Measurements from ENCODE around the gene USP17L15. TPM values are rescaled to one million over a fixed set of nuclear protein-coding genes. Genes with fewer than 3 reads are reported as not detected.
"Not testable (repeated sequence)": the region's sequence is repeated elsewhere in the genome, so short reads cannot be mapped to it uniquely, and the experiment has no call there.

Gene USP17L15, protein sequence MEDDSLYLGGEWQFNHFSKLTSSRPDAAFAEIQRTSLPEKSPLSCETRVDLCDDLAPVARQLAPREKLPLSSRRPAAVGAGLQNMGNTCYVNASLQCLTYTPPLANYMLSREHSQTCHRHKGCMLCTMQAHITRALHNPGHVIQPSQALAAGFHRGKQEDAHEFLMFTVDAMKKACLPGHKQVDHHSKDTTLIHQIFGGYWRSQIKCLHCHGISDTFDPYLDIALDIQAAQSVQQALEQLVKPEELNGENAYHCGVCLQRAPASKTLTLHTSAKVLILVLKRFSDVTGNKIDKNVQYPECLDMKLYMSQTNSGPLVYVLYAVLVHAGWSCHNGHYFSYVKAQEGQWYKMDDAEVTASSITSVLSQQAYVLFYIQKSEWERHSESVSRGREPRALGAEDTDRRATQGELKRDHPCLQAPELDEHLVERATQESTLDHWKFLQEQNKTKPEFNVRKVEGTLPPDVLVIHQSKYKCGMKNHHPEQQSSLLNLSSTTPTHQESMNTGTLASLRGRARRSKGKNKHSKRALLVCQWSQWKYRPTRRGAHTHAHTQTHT
- total RNA-seq, result not detected
- long read RNA-seq, result 0 reads

DNA sequence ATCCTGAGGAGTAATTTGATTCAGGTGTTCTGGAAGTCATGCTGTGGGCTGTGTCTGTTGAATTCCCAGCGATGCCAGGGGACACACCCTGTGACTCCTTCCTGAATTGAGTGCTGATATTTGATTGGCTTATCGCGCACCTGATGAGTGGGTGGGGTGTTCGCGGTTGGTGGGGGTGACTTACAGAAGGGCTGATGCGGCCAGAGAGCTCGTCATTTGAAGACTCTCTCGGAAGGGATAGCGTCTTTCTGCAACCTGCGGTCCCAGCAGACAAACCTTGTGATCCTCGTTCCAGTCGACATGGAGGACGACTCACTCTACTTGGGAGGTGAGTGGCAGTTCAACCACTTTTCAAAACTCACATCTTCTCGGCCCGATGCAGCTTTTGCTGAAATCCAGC is at the start of gene USP17L15:
USP17L15 (plus strand) TSS at position 301 of the 400 bp plus-strand sequence; CDS start at position 301, 0 bp downstream.
- ATAC-seq; intact Hi-C loops (cut with micrococcal nuclease); DNase-seq: not testable (repeated sequence)

GRCh38 chr4:9210357-9210756 is 23.8 kb upstream of the USP17L15 start, which contains the start of gene USP17L10:
Gene USP17L10 (plus strand): TSS chr4:9210657. CDS start chr4:9210657, 0 bp downstream.
- DNase-seq, result not testable (repeated sequence)

DNA sequence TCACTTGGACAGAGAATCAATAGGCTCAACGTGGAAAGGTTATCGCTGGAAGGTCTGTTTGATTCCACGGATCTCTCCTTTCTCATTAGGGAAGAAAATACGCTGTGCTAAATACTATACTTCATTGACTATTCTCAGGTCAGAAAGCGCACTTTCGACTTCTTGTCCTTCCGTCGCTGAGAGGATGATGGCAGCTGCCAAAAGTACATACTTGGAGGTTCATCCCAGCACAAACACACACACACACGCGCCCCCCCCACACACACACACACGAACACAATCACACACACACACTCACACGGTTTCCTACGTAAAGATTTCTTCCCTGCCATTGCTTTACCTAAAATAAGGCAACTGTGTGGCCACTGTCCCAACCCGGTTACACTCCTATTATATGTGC is 19.5 kb upstream of the USP17L15 start:
- intact Hi-C loops (cut with micrococcal nuclease); ATAC-seq: not testable (repeated sequence)
- DNase-seq, result peak; percentile 10

More at GRCh38 chr4:9210357-9210756, 23.8 kb upstream of the USP17L15 start, which contains the start of gene USP17L10:
- ATAC-seq; intact Hi-C loops (cut with micrococcal nuclease): not testable (repeated sequence)

DNA sequence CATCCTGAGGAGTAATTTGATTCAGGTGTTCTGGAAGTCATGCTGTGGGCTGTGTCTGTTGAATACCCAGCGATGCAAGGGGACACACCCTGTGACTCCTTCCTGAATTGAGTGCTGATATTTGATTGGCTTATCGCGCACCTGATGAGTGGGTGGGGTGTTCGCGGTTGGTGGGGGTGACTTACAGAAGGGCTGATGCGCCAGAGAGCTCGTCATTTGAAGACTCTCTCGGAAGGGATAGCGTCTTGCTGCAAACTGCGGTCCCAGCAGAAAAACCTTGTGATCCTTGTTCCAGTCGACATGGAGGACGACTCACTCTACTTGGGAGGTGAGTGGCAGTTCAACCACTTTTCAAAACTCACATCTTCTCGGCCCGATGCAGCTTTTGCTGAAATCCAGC is 19.1 kb upstream of the USP17L15 start, which contains the start of gene USP17L11:
USP17L11 (plus strand) TSS at position 301 of the 400 bp plus-strand sequence; CDS start at position 301, 0 bp downstream.
- ATAC-seq; intact Hi-C loops (cut with micrococcal nuclease); DNase-seq: not testable (repeated sequence)

DNA sequence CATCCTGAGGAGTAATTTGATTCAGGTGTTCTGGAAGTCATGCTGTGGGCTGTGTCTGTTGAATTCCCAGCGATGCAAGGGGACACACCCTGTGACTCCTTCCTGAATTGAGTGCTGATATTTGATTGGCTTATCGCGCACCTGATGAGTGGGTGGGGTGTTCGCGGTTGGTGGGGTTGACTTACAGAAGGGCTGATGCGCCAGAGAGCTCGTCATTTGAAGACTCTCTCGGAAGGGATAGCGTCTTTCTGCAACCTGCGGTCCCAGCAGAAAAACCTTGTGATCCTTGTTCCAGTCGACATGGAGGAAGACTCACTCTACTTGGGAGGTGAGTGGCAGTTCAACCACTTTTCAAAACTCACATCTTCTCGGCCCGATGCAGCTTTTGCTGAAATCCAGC is 14.3 kb upstream of the USP17L15 start, which contains the start of gene USP17L12:
USP17L12 (plus strand) TSS at position 301 of the 400 bp plus-strand sequence; CDS start at position 301, 0 bp downstream.
- DNase-seq; intact Hi-C loops (cut with micrococcal nuclease); ATAC-seq: not testable (repeated sequence)

- ATAC-seq; DNase-seq; intact Hi-C loops (cut with micrococcal nuclease): not testable (repeated sequence)
These were observed 9.6 kb upstream of the USP17L15 start, which contains the start of gene USP17L13 for GRCh38 chr4:9224596-9224995. Gene USP17L13 (plus strand): TSS chr4:9224896. CDS start chr4:9224896, 0 bp downstream.

GRCh38 chr4:9230249-9230648 is 3.9 kb upstream of the USP17L15 start:
- DNase-seq, result peak; percentile 5
- intact Hi-C loops (cut with micrococcal nuclease); ATAC-seq: not testable (repeated sequence)

- DNase-seq, result peak; percentile 20
- ATAC-seq; intact Hi-C loops (cut with micrococcal nuclease): not testable (repeated sequence)
These were observed 4.3 kb downstream of the USP17L15 start for GRCh38 chr4:9238461-9238860.

DNA sequence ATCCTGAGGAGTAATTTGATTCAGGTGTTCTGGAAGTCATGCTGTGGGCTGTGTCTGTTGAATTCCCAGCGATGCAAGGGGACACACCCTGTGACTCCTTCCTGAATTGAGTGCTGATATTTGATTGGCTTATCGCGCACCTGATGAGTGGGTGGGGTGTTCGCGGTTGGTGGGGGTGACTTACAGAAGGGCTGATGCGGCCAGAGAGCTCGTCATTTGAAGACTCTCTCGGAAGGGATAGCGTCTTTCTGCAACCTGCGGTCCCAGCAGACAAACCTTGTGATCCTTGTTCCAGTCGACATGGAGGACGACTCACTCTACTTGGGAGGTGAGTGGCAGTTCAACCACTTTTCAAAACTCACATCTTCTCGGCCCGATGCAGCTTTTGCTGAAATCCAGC is 9.4 kb downstream of the USP17L15 start, which contains the start of gene USP17L17:
USP17L17 (plus strand) TSS at position 301 of the 400 bp plus-strand sequence; CDS start at position 301, 0 bp downstream.
- intact Hi-C loops (cut with micrococcal nuclease); DNase-seq; ATAC-seq: not testable (repeated sequence)

DNA sequence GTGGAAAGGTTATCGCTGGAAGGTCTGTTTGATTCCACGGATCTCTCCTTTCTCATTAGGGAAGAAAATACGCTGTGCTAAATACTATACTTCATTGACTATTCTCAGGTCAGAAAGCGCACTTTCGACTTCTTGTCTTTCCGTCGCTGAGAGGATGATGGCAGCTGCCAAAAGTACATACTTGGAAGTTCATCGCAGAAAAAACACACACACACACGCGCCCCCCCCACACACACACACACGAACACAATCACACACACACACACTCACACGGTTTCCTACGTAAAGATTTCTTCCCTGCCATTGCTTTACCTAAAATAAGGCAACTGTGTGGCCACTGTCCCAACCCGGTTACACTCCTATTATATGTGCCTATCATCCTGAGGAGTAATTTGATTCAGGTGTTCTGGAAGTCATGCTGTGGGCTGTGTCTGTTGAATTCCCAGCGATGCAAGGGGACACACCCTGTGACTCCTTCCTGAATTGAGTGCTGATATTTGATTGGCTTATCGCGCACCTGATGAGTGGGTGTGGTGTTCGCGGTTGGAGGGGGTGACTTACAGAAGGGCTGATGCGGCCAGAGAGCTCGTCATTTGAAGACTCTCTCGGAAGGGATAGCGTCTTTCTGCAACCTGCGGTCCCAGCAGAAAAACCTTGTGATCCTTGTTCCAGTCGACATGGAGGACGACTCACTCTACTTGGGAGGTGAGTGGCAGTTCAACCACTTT is 13.9 kb downstream of the USP17L15 start, which contains the start of gene USP17L18:
USP17L18 (plus strand) TSS at position 678 of the 728 bp plus-strand sequence; CDS start at position 678, 0 bp downstream.
- ATAC-seq; DNase-seq; intact Hi-C loops (cut with micrococcal nuclease): not testable (repeated sequence)

GRCh38 chr4:9253078-9253477 is 18.9 kb downstream of the USP17L15 start, which contains the start of gene USP17L19:
Gene USP17L19 (plus strand): TSS chr4:9253378. CDS start chr4:9253378, 0 bp downstream.
- DNase-seq; intact Hi-C loops (cut with micrococcal nuclease); ATAC-seq: not testable (repeated sequence)

GRCh38 chr4:9257824-9258223 is 23.6 kb downstream of the USP17L15 start, which contains the start of gene USP17L20:
Gene USP17L20 (plus strand): TSS chr4:9258124. CDS start chr4:9258124, 0 bp downstream.
- intact Hi-C loops (cut with micrococcal nuclease); DNase-seq; ATAC-seq: not testable (repeated sequence)

DNA sequence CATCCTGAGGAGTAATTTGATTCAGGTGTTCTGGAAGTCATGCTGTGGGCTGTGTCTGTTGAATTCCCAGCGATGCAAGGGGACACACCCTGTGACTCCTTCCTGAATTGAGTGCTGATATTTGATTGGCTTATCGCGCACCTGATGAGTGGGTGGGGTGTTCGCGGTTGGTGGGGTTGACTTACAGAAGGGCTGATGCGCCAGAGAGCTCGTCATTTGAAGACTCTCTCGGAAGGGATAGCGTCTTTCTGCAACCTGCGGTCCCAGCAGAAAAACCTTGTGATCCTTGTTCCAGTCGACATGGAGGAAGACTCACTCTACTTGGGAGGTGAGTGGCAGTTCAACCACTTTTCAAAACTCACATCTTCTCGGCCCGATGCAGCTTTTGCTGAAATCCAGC is 28.4 kb downstream of the USP17L15 start, which contains the start of gene USP17L21:
USP17L21 (plus strand) TSS at position 301 of the 400 bp plus-strand sequence; CDS start at position 301, 0 bp downstream.
- ATAC-seq; DNase-seq; intact Hi-C loops (cut with micrococcal nuclease): not testable (repeated sequence)

DNA sequence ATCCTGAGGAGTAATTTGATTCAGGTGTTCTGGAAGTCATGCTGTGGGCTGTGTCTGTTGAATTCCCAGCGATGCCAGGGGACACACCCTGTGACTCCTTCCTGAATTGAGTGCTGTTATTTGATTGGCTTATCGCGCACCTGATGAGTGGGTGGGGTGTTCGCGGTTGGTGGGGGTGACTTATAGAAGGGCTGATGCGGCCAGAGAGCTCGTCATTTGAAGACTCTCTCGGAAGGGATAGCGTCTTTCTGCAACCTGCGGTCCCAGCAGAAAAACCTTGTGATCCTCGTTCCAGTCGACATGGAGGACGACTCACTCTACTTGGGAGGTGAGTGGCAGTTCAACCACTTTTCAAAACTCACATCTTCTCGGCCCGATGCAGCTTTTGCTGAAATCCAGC is 33.1 kb downstream of the USP17L15 start, which contains the start of gene USP17L22:
USP17L22 (plus strand) TSS at position 301 of the 400 bp plus-strand sequence; CDS start at position 301, 0 bp downstream.
- DNase-seq; intact Hi-C loops (cut with micrococcal nuclease); ATAC-seq: not testable (repeated sequence)

- ATAC-seq; intact Hi-C loops (cut with micrococcal nuclease): not testable (repeated sequence)
- DNase-seq, result peak; percentile 31
These were observed 37.5 kb downstream of the USP17L15 start for GRCh38 chr4:9271719-9272118.

Measured in left ventricle myocardium superior (tissue), 1 donor.